ENCODE data around the gene NANP. TPM values are rescaled to one million over a fixed set of nuclear protein-coding genes. Genes with fewer than 3 reads are reported as not detected.

The NANP gene
- total and polyA plus RNA-seq, 9 of the 15 experiments (the other 6 are each of a cell fraction or from before 2014, with no cell fraction given), result 5.4 to 8.4 (median 6.9) TPM

DNA sequence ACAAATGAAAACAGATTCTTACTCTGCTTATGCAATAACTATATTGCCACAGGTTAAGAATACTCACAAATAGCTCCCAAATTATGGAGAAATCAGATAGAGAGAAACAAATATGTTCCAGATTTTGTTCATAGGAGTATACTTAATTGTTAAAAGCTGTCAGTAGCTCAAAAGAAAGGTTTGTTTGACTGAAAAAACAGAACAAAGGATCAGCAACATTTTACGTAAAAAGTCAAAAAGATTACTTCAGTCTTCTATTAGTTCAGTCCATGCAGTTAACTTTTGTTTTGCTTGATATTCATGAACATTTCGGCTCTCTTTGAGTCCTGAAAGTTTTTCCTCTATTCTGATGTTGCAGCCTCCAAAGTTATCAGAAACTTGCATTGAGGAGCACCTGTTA, 13.4 kb upstream of the NANP start:
- no peak overlapping the region for H3K27ac ChIP-seq (ENCODE audit: extremely low read depth, low read depth, low read length)
- no peaks in the 10 kb centered on the region; a peak in 1 of 5 replicates for H3K4me1 ChIP-seq (replicated peaks in 1 of 2; ENCODE audit: control insufficient read depth in 2 of 2, insufficient read depth in 2 of 2, low read length in 2 of 2)
- H3K36me3 ChIP-seq (ENCODE audit: control insufficient read depth, insufficient read depth, low read length), result peaks cover 3% of the 10 kb centered on the region; the same call in 1 of the 3 replicates
- H3K4me3 ChIP-seq, result no peak overlapping the region
- in situ Hi-C loops (cut with MboI), result no loop called here
- WGBS (ENCODE audit: insufficient coverage, low coverage, missing lambda C conversion rate), result 100% methylated on average over 2 of the region's 2 CpGs
- intact Hi-C loops (cut with micrococcal nuclease), result no loop called here
- FAIRE-seq (no peak), DNase-seq (ENCODE audit: extremely low read depth in 1 of 4, low spot score in 3 of 4) (no peak), ATAC-seq (no peak)
- no peaks in the 10 kb centered on the region for H3K79me2 ChIP-seq (ENCODE audit: control insufficient read depth, insufficient read depth, low read length)
- BruUV-seq (replicated peaks), result no TSS peak
- no peaks in the 10 kb centered on the region for H3K9me1 ChIP-seq (ENCODE audit: control insufficient read depth, insufficient read depth, low read length)
- no peaks in the 10 kb centered on the region for H3K27me3 ChIP-seq (ENCODE audit: control insufficient read depth in 2 of 2, insufficient read depth in 2 of 2, low read length in 2 of 2)
- H3K4me2 ChIP-seq (ENCODE audit: insufficient read depth, low read length), result no peak overlapping the region
- no peaks in the 10 kb centered on the region for H3K9me3 ChIP-seq (replicated peaks; ENCODE audit: control insufficient read depth, insufficient read depth, low read depth, low read length)
- ChIA-PET POLR2A (no interaction called here), CTCF (ENCODE audit: low intra/inter-chr PET ratio) (no interaction called here)
- H3K9ac ChIP-seq (ENCODE audit: insufficient read depth in 1 of 2, low read depth in 2 of 2, low read length in 2 of 2), result no peak overlapping the region
- TF ChIP-seq RAD51 (IDR thresholded peaks at IDR 0.05; ENCODE audit: borderline replicate concordance, low read depth), result no peak
- no peak for TF ChIP-seq CBFB (CRISPR knock-in tag; IDR thresholded peaks at IDR 0.05)
- TF ChIP-seq ZNF589 (CRISPR knock-in tag; IDR thresholded peaks at IDR 0.05; ENCODE audit: low read depth), result no peak
- no peak for TF ChIP-seq FOXP1 (CRISPR knock-in tag; IDR thresholded peaks at IDR 0.05)
- TF ChIP-seq ELK1 (CRISPR knock-in tag; IDR thresholded peaks at IDR 0.05), result no peak
- no peak for TF ChIP-seq FOXA3 (CRISPR knock-in tag; conservative IDR thresholded peaks at IDR 0.05 in 1 of 2, IDR thresholded peaks at IDR 0.05 in 1 of 2)
- TF ChIP-seq, protein P1, sequence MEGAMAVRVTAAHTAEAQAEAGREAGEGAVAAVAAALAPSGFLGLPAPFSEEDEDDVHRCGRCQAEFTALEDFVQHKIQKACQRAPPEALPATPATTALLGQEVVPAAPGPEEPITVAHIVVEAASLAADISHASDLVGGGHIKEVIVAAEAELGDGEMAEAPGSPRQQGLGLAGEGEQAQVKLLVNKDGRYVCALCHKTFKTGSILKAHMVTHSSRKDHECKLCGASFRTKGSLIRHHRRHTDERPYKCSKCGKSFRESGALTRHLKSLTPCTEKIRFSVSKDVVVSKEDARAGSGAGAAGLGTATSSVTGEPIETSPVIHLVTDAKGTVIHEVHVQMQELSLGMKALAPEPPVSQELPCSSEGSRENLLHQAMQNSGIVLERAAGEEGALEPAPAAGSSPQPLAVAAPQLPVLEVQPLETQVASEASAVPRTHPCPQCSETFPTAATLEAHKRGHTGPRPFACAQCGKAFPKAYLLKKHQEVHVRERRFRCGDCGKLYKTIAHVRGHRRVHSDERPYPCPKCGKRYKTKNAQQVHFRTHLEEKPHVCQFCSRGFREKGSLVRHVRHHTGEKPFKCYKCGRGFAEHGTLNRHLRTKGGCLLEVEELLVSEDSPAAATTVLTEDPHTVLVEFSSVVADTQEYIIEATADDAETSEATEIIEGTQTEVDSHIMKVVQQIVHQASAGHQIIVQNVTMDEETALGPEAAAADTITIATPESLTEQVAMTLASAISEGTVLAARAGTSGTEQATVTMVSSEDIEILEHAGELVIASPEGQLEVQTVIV (CRISPR knock-in tag; IDR thresholded peaks at IDR 0.05; ENCODE audit: borderline replicate concordance), result no peak
- no peak for TF ChIP-seq NEUROD1 (IDR thresholded peaks at IDR 0.05; ENCODE audit: borderline replicate concordance, low read depth, low read length, partially characterized antibody)
- TF ChIP-seq MTA3 (IDR thresholded peaks at IDR 0.05; ENCODE audit: borderline replicate concordance), result no peak
- no peak for TF ChIP-seq GATA2 (CRISPR knock-in tag; IDR thresholded peaks at IDR 0.05)
- H2AFZ ChIP-seq (ENCODE audit: low read depth, low read length), result no peak overlapping the region
- H4K20me1 ChIP-seq (replicated peaks; ENCODE audit: control insufficient read depth, insufficient read depth, low read length), result no peaks in the 10 kb centered on the region
